ENCODE data around the gene SPESP1. TPM values are rescaled to one million over a fixed set of nuclear protein-coding genes. Genes with fewer than 3 reads are reported as not detected.
"Not testable (repeated sequence)": the region's sequence is repeated elsewhere in the genome, so short reads cannot be mapped to it uniquely, and the experiment has no call there.

SPESP1 gene
- total and polyA plus RNA-seq, 9 donors = 1.5 to 12.1 (median 3.1) TPM

DNA sequence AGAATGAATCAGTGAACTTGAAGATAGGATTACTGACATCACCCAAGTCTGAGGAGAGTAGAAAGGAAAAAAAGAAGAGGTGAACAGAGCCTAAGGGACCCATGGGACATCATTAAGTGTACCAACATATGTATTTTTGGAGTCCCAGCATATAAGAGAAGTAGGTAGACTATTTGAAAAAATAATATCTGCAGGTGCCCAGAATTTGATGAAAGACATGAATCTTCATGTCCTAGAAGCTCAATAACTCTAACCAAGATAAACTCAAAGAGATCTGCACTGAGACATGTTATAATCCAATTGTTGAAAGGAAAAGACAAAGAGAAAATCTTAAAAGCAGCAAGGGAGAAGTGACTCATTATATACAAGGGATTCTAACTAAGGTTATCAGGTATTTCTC lies 39.0 kb downstream of the SPESP1 start:
- Histone ChIP-seq H3K9me3 (no peaks in the 10 kb centered on the region), H3K36me3 (no peaks in the 10 kb centered on the region), H3K27me3 (no peaks in the 10 kb centered on the region), H3K4me1 (ENCODE audit: insufficient read depth) (no peaks in the 10 kb centered on the region), H3K4me3 (no peak overlapping the region), H3K27ac (no peak overlapping the region)
- intact Hi-C loops (cut with DNase I) = no loop called here
- TF ChIP-seq, protein P1, sequence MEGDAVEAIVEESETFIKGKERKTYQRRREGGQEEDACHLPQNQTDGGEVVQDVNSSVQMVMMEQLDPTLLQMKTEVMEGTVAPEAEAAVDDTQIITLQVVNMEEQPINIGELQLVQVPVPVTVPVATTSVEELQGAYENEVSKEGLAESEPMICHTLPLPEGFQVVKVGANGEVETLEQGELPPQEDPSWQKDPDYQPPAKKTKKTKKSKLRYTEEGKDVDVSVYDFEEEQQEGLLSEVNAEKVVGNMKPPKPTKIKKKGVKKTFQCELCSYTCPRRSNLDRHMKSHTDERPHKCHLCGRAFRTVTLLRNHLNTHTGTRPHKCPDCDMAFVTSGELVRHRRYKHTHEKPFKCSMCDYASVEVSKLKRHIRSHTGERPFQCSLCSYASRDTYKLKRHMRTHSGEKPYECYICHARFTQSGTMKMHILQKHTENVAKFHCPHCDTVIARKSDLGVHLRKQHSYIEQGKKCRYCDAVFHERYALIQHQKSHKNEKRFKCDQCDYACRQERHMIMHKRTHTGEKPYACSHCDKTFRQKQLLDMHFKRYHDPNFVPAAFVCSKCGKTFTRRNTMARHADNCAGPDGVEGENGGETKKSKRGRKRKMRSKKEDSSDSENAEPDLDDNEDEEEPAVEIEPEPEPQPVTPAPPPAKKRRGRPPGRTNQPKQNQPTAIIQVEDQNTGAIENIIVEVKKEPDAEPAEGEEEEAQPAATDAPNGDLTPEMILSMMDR (IDR thresholded peaks at IDR 0.05) = no peak
- TF ChIP-seq EP300 (IDR thresholded peaks at IDR 0.05) (no peak), POLR2A (IDR thresholded peaks at IDR 0.05) (no peak)
- no peak for DNase-seq

DNA sequence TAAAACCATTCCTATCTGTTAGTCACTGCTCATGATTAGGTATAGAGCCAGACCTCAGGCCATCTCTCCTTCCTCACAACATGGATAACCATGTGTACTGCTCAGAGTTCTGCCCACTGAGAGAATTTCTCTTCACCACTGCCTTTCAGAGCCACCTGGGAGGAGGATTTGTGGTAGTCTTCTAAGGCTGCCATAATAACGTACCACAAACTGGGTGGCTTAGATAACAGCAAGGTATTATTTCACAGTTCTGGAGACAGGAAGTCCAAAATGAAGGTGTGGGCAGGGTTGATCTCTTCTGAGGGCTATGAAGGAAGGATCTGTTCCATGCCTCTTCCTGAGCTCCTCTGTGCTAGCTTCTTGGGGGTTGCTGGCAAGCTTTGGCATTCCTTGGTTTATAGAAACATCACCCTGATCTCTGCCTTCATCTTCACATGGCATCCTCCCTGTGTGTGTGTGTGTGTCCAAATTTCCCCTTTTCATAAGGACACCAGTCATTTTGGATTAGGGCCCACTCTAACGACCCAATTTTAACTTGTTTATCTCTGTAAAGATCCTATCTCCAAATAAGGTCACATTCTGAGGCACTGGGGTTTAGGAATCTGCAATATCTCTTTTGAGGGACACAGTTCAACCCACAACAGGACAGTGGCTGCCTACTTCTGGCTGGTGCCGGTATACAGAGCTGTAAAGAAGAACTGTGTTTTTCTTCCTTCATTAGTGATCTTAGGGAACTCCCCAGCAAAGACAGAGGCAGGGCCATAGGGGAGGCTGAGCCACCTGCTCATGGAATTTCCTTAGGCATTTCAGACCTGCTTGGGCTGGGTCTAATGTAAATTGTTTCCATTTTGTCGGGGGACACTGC lies 42.1 kb downstream of the SPESP1 start:
- Histone ChIP-seq H3K9me3 (no peaks in the 10 kb centered on the region), H3K4me1 (ENCODE audit: insufficient read depth) (no peaks in the 10 kb centered on the region), H3K4me3 (no peak overlapping the region), H3K27ac (no peak overlapping the region), H3K36me3 (no peaks in the 10 kb centered on the region), H3K27me3 (no peaks in the 10 kb centered on the region)
- DNase-seq = no peak
- TF ChIP-seq EP300 (IDR thresholded peaks at IDR 0.05) (no peak), POLR2A (IDR thresholded peaks at IDR 0.05) (no peak)
- TF ChIP-seq, protein P1 (IDR thresholded peaks at IDR 0.05) = no peak
- intact Hi-C loops (cut with DNase I) = no loop called here
- 45 to 55% (median 53%) methylated on average over 4 of the region's 4 CpGs for WGBS, 3 donors

DNA sequence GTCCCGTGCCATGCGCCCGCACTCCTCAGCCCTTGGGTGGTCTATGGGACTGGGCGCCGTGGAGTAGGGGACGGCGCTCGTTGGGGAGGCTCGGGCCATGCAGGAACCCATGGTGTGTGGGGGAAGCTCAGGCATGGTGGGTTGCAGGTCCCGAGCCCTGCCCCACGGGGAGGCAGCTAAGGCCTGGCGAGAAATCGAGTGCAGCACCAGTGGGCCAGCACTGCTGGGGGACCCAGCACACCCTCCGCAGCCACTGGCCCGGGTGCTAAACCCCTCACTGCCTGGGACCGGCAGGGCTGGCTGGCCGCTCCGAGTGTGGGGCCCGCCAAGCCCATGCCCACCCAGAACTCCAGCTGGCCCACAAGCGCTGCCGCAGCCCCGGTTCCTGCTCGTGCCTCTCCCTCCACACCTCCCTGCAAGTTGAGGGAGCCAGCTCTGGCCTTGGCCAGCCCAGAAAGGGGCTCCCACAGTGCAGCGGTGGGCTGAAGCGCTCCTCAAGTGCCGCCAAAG lies 45.4 kb downstream of the SPESP1 start:
- DNase-seq; H3K36me3 ChIP-seq; H3K9me3 ChIP-seq; H3K4me3 ChIP-seq; H3K27ac ChIP-seq; intact Hi-C loops (cut with DNase I); H3K4me1 ChIP-seq (ENCODE audit: insufficient read depth); H3K27me3 ChIP-seq: not testable (repeated sequence)
- WGBS, 3 donors = 96 to 99% (median 98%) methylated on average over 23 to 26 of the region's 26 CpGs

DNA sequence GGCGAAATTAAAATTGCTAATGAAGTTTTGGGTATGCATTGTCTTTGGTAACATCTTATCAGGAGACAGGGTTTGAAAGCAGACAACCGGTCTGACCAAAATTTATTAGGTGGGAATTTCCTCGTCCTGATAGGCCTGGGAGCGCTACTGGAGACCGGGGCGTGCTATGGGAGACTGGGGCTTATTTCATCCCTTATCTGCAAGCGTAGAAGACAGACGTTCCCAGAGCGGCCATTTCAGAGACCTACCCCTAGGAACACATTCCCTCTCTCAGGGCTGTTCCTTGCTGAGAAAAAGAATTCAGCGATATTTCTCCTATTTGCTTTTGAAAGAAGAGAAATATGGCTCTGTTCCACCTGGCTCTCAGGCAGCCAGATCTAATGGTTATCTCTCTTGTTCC lies 47.1 kb downstream of the SPESP1 start:
- H3K4me3 ChIP-seq; H3K27ac ChIP-seq; H3K4me1 ChIP-seq (ENCODE audit: insufficient read depth); H3K27me3 ChIP-seq; H3K9me3 ChIP-seq; DNase-seq; intact Hi-C loops (cut with DNase I); H3K36me3 ChIP-seq: not testable (repeated sequence)
- WGBS, 3 donors = 90 to 93% (median 92%) methylated on average over 10 of the region's 10 CpGs

DNA sequence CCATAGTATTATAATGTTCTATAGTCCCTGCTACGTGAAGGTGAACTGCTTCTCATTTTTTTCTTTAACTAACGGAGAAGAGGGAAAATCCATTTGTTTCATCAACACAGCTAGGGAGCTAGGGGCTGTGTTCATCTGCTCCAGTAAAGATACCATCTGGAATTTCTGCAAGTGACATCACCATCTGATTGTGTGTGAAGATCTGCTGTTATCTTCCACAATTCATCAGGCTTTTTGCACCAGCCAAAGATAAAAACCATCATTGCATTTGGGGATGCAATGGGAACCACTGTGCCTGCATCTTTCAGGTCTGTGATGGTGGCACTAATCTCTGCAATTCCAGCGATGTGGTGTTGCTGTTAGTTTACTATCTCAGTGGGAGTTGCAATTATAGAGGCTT lies 48.7 kb downstream of the SPESP1 start:
- Histone ChIP-seq H3K4me1 (ENCODE audit: insufficient read depth) (peaks cover 6% of the 10 kb centered on the region), H3K36me3 (no peaks in the 10 kb centered on the region), H3K9me3 (no peaks in the 10 kb centered on the region), H3K27ac (no peak overlapping the region), H3K27me3 (no peaks in the 10 kb centered on the region), H3K4me3 (no peak overlapping the region)
- WGBS, 3 donors = 88 to 90% (median 89%) methylated on average over 3 of the region's 3 CpGs
- intact Hi-C loops (cut with DNase I) = no loop called here
- DNase-seq = no peak
- TF ChIP-seq, protein P1 (IDR thresholded peaks at IDR 0.05) = no peak
- TF ChIP-seq EP300 (IDR thresholded peaks at IDR 0.05) (no peak), POLR2A (IDR thresholded peaks at IDR 0.05) (no peak)

All from ovary (tissue), 9 donors.